Panc1 (cell line): ENCODE results near the gene OPN5. TPM values are rescaled to one million over a fixed set of nuclear protein-coding genes. Genes with fewer than 3 reads are reported as not detected.

Experiments used
- ATAC-seq: fragments of 200-7000 bp; cut with Tn5 transposase; 2 replicates; pipeline ENCODE4 v1.9.1; 2020; ENCODE audit warnings: mild to moderate bottlenecking, moderate library complexity
- BruUV-seq: library from RNA; stranded (reverse); fragments of 400-500 nt; replicated peaks from 2 replicates; lab custom pipeline; 2021; lab: Mats Ljungman, UMichigan
- CTCF ChIA-PET: fragments of 300-600 bp; sonication (Branson Sonifier 250); formaldehyde crosslinking; loops from one replicate; lab custom pipeline; 2022; ENCODE audit warnings: antibody characterized with exemption; lab: Charles Lee
- POLR2A ChIA-PET: fragments of 300-600 bp; sonication (Branson Sonifier 250); formaldehyde crosslinking; loops from one replicate; lab custom pipeline; 2022; ENCODE audit warnings: antibody characterized with exemption; lab: Charles Lee
- DNase-seq: peaks from one replicate; pipeline ENCODE4 v3.0.0-alpha.2; 2010; ENCODE audit warnings: low read depth, low spot score
- H3K27ac ChIP-seq: 2 replicates; pipeline ENCODE4 v1.5.1; 2011; ENCODE audit warnings: mild to moderate bottlenecking, low read length, inconsistent platforms
- H3K27me3 ChIP-seq: fragments of 200-500 bp; sonication (Bioruptor generic); 2 replicates; pipeline ENCODE4 v1.6.0; 2014; ENCODE audit warnings: low read length, inconsistent platforms; ENCODE audit not compliant: control insufficient read depth, insufficient read depth
- H3K36me3 ChIP-seq: fragments of 200-500 bp; sonication (Bioruptor generic); 2 replicates; pipeline ENCODE4 v1.5.1; 2014; ENCODE audit warnings: inconsistent platforms, mild to moderate bottlenecking, low read length, moderate library complexity; ENCODE audit not compliant: control insufficient read depth, insufficient read depth
- H3K4me1 ChIP-seq: 2 replicates; pipeline ENCODE4 v1.5.1; 2011; ENCODE audit warnings: inconsistent platforms, mild to moderate bottlenecking, low read length, moderate library complexity; ENCODE audit not compliant: control insufficient read depth, insufficient read depth
- H3K4me3 ChIP-seq, 2 experiments: 2 replicates each; pipeline ENCODE4 v1.5.1; 2011 to 2012; ENCODE audit warnings: low read depth in 2 of 2, low read length in 2 of 2, mild to moderate bottlenecking in 2 of 2, inconsistent platforms in 1 of 2, moderate library complexity in 1 of 2
- H3K9me3 ChIP-seq: fragments of 200-500 bp; sonication (Bioruptor generic); 2 replicates; pipeline ENCODE4 v1.5.1; 2014; ENCODE audit warnings: low read depth, mild to moderate bottlenecking, inconsistent platforms, low read length, moderate library complexity; ENCODE audit not compliant: control insufficient read depth, insufficient read depth
- SIN3A ChIP-seq: IDR thresholded peaks from 2 replicates; pipeline ENCODE4 v1.6.1; 2012; ENCODE audit warnings: low read depth, mild to moderate bottlenecking, low read length, moderate library complexity, borderline replicate concordance; ENCODE audit not compliant: insufficient read depth
- in situ Hi-C: cut with HindIII; loops from 2 replicates; pipeline ENCODE4 v1.10.0; 2016; ENCODE audit warnings: low sequenced_read_pairs, low pct_unique_long_range_greater_than_20kb
- intact Hi-C: fragments of 100-400 bp; cut with micrococcal nuclease; formaldehyde crosslinking; loops from one replicate; pipeline ENCODE4 v1.10.0; 2022; ENCODE audit not compliant: unreplicated experiment
- total RNA-seq: library from RNA; stranded (reverse); gene quantifications from one replicate; pipeline ENCODE4 v1.2.1, GENCODE V29; 2021; ENCODE audit not compliant: unreplicated experiment

The OPN5 gene
- total RNA-seq, 1 experiment from 2014 or later, result not detected

- Histone ChIP-seq H3K4me1 (no peaks in the 10 kb centered on the region), H3K36me3 (no peaks in the 10 kb centered on the region), H3K4me3 (no peak overlapping the region), H3K27ac (no peak overlapping the region), H3K9me3 (no peaks in the 10 kb centered on the region), H3K27me3 (peaks cover 4% of the 10 kb centered on the region)
- TF ChIP-seq SIN3A, result no peak
- ChIA-PET POLR2A (no interaction called here), CTCF (no interaction called here)
- no TSS peak for BruUV-seq
- in situ Hi-C loops (no loop called here), intact Hi-C loops (no loop called here)
- ATAC-seq (no peak), DNase-seq (no peak)
Measured at GRCh38 chr6:47875593-47875992, 93.8 kb downstream of the OPN5 start.

Other genes with a start within 250 kb of the OPN5 start
- 0.10 TPM for gene ADGRF4, start 83.5 kb upstream of the OPN5 start, total RNA-seq